ENCODE data around the gene ADIRF. TPM values are rescaled to one million over a fixed set of nuclear protein-coding genes. Genes with fewer than 3 reads are reported as not detected.

Gene ADIRF
- total RNA-seq, 1 experiment from 2014 or later: 0.70 TPM

DNA sequence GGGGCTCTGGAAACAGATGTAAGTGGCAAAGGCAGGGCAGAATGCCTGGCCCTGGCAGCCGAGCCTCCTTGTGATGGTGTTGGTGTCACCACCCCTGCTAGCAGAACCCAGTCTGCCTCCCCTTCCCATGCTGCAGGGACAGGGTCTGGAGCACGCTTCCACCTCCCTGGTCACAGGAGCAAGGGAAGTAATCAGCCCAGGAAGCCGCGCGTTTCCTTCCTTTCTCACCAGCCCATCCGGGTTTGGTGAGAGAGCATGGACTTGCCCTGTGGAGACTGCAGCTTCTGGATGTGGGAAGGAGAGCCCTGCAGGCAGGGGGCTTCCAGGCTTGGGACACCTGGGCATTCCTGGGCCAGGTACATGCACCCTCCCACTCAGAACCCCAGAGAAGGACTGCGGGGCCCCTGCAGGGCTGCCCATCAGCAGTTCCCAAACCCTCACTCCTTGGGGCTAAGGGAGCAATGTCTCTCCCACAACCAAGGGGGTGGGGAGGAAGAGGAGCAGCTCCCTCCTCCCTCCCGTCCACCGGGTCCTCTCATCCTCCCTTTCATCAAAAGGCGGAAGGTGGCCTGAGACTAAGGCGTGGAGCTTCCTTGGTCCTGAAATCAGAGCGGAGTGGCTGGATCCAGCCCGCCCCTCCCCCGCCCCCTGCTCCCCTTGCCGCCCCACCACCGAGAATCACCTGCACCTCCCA, 12.6 kb upstream of the ADIRF start:
- Mint-ChIP-seq H3K36me3 (peaks cover 35% of the 10 kb centered on the region), H3K27me3 (ENCODE audit: low read depth) (no peaks in the 10 kb centered on the region; the same call in none of the 2 replicates), H3K4me1 (peaks cover 59% of the 10 kb centered on the region), H3K9me3 (peaks cover 31% of the 10 kb centered on the region), H3K4me3 (no peak overlapping the region), H3K27ac (peak overlapping the region; percentile 93)
- TF ChIP-seq ZNF263 (CRISPR knock-in tag; IDR thresholded peaks at IDR 0.05; ENCODE audit: low read depth): peak; percentile 91
- TF ChIP-seq CREM (CRISPR knock-in tag; IDR thresholded peaks at IDR 0.05): no peak
- TF ChIP-seq ETV6 (CRISPR knock-in tag; IDR thresholded peaks at IDR 0.05): 0 out of 2 replicates have a peak, but pooled peaks have one; percentile 5
- ATAC-seq: no peak
- CTCF ChIA-PET: interaction anchor here (1.0 to 4.9 kb wide), 6 partner anchors 8 to 271 kb away, joined by 3 to 85 read pairs (median 18); partner anchors contain the start of gene ADIRF
- no peak for DNase-seq (ENCODE audit: low spot score)
- POLR2A ChIA-PET: interaction anchor here (0.5 to 1.5 kb wide), 6 partner anchors 10 to 151 kb away, joined by 3 to 4 read pairs (median 3); no protein-coding TSS in a partner anchor

DNA sequence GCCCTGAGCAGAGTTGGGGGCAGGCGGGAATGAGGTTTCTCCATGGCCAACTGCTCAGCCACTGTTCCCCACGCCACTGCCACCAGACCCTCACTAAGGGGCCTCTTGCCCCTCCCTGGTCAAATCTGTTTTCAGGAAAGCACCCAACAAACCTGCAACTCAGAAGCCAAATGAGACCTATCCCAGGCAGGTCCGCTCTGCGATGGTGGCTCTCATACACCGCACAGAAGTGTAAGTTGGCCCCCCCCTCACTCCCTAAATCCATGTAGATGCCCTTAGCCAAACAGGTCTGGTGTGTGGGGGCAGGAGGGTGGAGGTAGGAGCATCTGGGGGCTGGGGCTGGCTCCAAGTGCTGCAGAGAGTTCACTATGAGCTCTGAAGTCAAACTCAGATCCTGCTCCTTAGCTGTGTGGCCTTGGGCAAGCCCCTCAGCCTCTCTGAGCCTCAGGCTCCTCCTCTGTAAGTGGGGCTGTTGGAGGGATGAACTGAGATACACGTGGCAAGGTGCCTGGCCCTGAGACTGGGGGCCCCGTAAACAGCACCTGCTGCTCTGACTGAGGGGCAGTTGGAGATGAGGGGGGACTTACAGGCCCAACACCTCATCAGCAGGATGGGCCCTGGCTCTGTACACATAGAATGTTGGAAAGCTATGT, 12.0 kb upstream of the ADIRF start:
- Mint-ChIP-seq H3K4me1 (peaks cover 60% of the 10 kb centered on the region), H3K4me3 (no peak overlapping the region), H3K27ac (peak overlapping the region; percentile 63), H3K36me3 (peaks cover 29% of the 10 kb centered on the region), H3K9me3 (peaks cover 30% of the 10 kb centered on the region), H3K27me3 (ENCODE audit: low read depth) (no peaks in the 10 kb centered on the region; the same call in none of the 2 replicates)
- ChIA-PET POLR2A (interaction anchor here (1.1 to 1.5 kb wide), 5 partner anchors 10 to 14 kb away, joined by 3 to 4 read pairs (median 3); no protein-coding TSS in a partner anchor), CTCF (interaction anchor here (1.1 to 4.9 kb wide), 5 partner anchors 10 to 271 kb away, joined by 4 to 85 read pairs (median 23); partner anchors contain the start of gene ADIRF)
- DNase-seq (ENCODE audit: low spot score): no peak
- no peak for ATAC-seq
- TF ChIP-seq, protein P1, sequence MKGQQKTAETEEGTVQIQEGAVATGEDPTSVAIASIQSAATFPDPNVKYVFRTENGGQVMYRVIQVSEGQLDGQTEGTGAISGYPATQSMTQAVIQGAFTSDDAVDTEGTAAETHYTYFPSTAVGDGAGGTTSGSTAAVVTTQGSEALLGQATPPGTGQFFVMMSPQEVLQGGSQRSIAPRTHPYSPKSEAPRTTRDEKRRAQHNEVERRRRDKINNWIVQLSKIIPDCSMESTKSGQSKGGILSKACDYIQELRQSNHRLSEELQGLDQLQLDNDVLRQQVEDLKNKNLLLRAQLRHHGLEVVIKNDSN (CRISPR knock-in tag; IDR thresholded peaks at IDR 0.05): no peak
- TF ChIP-seq NFYB (CRISPR knock-in tag; conservative IDR thresholded peaks at IDR 0.05; ENCODE audit: low read depth) (no peak), SMAD4 (CRISPR knock-in tag; IDR thresholded peaks at IDR 0.05) (no peak), RORB (CRISPR knock-in tag; IDR thresholded peaks at IDR 0.05) (no peak), SP1 (CRISPR knock-in tag; conservative IDR thresholded peaks at IDR 0.05) (no peak), SMAD3 (CRISPR knock-in tag; IDR thresholded peaks at IDR 0.05; ENCODE audit: borderline replicate concordance) (no peak), NFE2L1 (CRISPR knock-in tag; IDR thresholded peaks at IDR 0.05) (no peak), ATF1 (CRISPR knock-in tag; IDR thresholded peaks at IDR 0.05) (no peak), TCF7 (CRISPR knock-in tag; IDR thresholded peaks at IDR 0.05; ENCODE audit: low read depth) (no peak), RELA (CRISPR knock-in tag; IDR thresholded peaks at IDR 0.05; ENCODE audit: borderline replicate concordance) (no peak), ZNF671 (CRISPR knock-in tag; IDR thresholded peaks at IDR 0.05) (no peak), ZNF396 (CRISPR knock-in tag; IDR thresholded peaks at IDR 0.05; ENCODE audit: borderline replicate concordance) (no peak), ESRRA (CRISPR knock-in tag; IDR thresholded peaks at IDR 0.05; ENCODE audit: borderline replicate concordance) (no peak), EMX1 (CRISPR knock-in tag; IDR thresholded peaks at IDR 0.05) (no peak), FOXJ3 (CRISPR knock-in tag; IDR thresholded peaks at IDR 0.05; ENCODE audit: borderline replicate concordance) (no peak)

DNA sequence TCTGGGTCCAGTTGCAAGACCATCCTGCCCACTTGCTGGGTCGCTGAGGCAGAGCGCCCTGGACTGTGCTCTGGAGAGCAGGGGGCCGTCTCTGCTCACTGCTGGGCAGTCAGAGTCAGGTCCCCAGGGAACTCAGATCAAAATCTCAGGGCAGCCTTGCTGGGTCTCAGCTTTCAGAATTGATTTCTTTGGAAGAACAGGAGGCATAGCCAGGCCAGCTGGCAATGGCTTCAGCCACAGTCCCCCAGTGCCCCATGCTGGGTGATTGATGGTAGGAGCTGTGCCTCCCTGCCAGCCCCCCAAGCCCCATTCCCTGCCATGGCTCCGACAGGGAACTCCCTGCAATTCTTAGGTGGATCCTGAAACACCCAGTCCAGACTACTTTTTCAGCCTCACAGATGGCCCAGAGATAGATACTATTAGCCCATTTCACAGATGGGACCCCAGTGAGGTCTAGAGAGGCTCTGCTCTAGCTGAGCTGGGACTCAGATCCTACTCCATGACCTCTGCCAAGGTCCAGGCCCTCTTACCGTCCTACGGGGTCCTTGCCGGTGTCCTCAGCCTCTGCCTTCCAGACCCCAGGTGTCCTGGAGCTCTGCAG, 11.3 kb upstream of the ADIRF start:
- Mint-ChIP-seq H3K4me3 (no peak overlapping the region), H3K27me3 (ENCODE audit: low read depth) (no peaks in the 10 kb centered on the region; the same call in none of the 2 replicates), H3K36me3 (peaks cover 23% of the 10 kb centered on the region), H3K9me3 (peaks cover 23% of the 10 kb centered on the region), H3K4me1 (peaks cover 60% of the 10 kb centered on the region), H3K27ac (no peak overlapping the region)
- ChIA-PET CTCF (interaction anchor here (1.1 to 4.9 kb wide), 4 partner anchors 11 to 17 kb away, joined by 4 to 85 read pairs (median 40); partner anchors contain the start of gene ADIRF), POLR2A (interaction anchor here (1.2 to 1.4 kb wide), 2 partner anchors 10 to 13 kb away, joined by 3 to 4 read pairs; no protein-coding TSS in a partner anchor)
- TF ChIP-seq ETV6 (CRISPR knock-in tag; IDR thresholded peaks at IDR 0.05) (no peak), PRRX2 (CRISPR knock-in tag; IDR thresholded peaks at IDR 0.05) (no peak), GRHL2 (CRISPR knock-in tag; IDR thresholded peaks at IDR 0.05; ENCODE audit: insufficient replicate concordance, severe bottlenecking) (no peak)
- TF ChIP-seq, protein P2, sequence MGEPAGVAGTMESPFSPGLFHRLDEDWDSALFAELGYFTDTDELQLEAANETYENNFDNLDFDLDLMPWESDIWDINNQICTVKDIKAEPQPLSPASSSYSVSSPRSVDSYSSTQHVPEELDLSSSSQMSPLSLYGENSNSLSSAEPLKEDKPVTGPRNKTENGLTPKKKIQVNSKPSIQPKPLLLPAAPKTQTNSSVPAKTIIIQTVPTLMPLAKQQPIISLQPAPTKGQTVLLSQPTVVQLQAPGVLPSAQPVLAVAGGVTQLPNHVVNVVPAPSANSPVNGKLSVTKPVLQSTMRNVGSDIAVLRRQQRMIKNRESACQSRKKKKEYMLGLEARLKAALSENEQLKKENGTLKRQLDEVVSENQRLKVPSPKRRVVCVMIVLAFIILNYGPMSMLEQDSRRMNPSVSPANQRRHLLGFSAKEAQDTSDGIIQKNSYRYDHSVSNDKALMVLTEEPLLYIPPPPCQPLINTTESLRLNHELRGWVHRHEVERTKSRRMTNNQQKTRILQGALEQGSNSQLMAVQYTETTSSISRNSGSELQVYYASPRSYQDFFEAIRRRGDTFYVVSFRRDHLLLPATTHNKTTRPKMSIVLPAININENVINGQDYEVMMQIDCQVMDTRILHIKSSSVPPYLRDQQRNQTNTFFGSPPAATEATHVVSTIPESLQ (CRISPR knock-in tag; IDR thresholded peaks at IDR 0.05): no peak
- ATAC-seq (no peak), DNase-seq (ENCODE audit: low spot score) (no peak)

Data from WTC11 (cell line).